ENCODE results near the gene EIF4G3. TPM values are rescaled to one million over a fixed set of nuclear protein-coding genes. Genes with fewer than 3 reads are reported as not detected.
A peak's percentile ranks its signal among the peaks of the same experiment; 100 is the strongest.

Gene EIF4G3
- total RNA-seq, 1 experiment from 2014 or later, result 87.6 TPM

GRCh38 chr1:20983297-20983889, 193.3 kb downstream of the EIF4G3 start:
- TF ChIP-seq CTCF (IDR thresholded peaks at IDR 0.05; ENCODE audit: unreplicated experiment), result peak; percentile 6
- POLR2A ChIA-PET, result no interaction called here
- intact Hi-C loops (cut with micrococcal nuclease), result no loop called here
- CTCF ChIA-PET, result interaction anchor here (1.1 kb wide), 1 partner anchor 8 kb away, joined by 4 read pairs; no protein-coding TSS in a partner anchor
- H3K27me3 Mint-ChIP-seq (ENCODE audit: insufficient read depth, unreplicated experiment), result no peaks in the 10 kb centered on the region
- H3K4me3 Mint-ChIP-seq (ENCODE audit: unreplicated experiment), result no peak overlapping the region
- DNase-seq (ENCODE audit: unreplicated experiment), result peak; percentile 11
- H3K4me1 Mint-ChIP-seq (ENCODE audit: insufficient read depth, unreplicated experiment), result peaks cover 5% of the 10 kb centered on the region
- peaks cover 17% of the 10 kb centered on the region for H3K36me3 Mint-ChIP-seq (ENCODE audit: insufficient read depth, unreplicated experiment)
- no peaks in the 10 kb centered on the region for H3K9me3 Mint-ChIP-seq (ENCODE audit: unreplicated experiment)
- no TSS peak for BruUV-seq (replicated peaks)
- H3K27ac Mint-ChIP-seq (ENCODE audit: low read depth, unreplicated experiment), result no peak overlapping the region

GRCh38 chr1:20982316-20982715, 194.4 kb downstream of the EIF4G3 start:
- DNase-seq (ENCODE audit: unreplicated experiment), result no peak
- no peak overlapping the region for H3K27ac Mint-ChIP-seq (ENCODE audit: low read depth, unreplicated experiment)

DNA sequence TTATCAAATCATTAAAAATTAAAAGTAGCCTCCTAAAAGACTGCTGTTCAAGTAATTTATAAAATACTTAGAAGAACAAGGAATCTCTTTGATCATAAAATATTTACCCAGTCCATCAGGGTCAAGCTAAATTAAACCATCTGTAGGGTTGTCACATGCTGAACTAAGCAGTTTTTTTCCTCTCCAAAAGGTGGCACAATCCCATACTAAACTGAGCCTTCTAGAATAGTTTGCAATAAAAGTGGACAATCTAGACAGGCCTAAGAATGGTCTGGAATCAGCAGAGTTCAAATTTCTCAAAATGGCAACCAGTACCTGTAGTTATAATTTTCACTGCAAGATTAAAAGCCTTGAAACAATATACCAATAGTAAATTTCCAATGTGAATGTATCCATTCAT, 194.8 kb downstream of the EIF4G3 start:
- BruUV-seq (replicated peaks), result no TSS peak
- Mint-ChIP-seq H3K36me3 (ENCODE audit: insufficient read depth, unreplicated experiment) (peaks cover 12% of the 10 kb centered on the region), H3K9me3 (ENCODE audit: unreplicated experiment) (no peaks in the 10 kb centered on the region), H3K27ac (ENCODE audit: low read depth, unreplicated experiment) (no peak overlapping the region), H3K4me3 (ENCODE audit: unreplicated experiment) (no peak overlapping the region), H3K27me3 (ENCODE audit: insufficient read depth, unreplicated experiment) (no peaks in the 10 kb centered on the region), H3K4me1 (ENCODE audit: insufficient read depth, unreplicated experiment) (peaks cover 5% of the 10 kb centered on the region)
- ChIA-PET POLR2A (interaction anchor here (1.1 to 1.9 kb wide), 3 partner anchors 10 to 213 kb away, joined by 4 to 9 read pairs (median 4); no protein-coding TSS in a partner anchor), CTCF (interaction anchor here (0.6 to 3.8 kb wide), 4 partner anchors 16 to 213 kb away, joined by 3 to 18 read pairs (median 4); no protein-coding TSS in a partner anchor)
- intact Hi-C loops (cut with micrococcal nuclease), result loop anchor here (1.0 kb wide), 1 partner anchor 213 kb away; no protein-coding TSS in a partner anchor
- no peak for TF ChIP-seq CTCF (IDR thresholded peaks at IDR 0.05; ENCODE audit: unreplicated experiment)
- peak; percentile 40 for DNase-seq (ENCODE audit: unreplicated experiment)

More at GRCh38 chr1:20982316-20982715, 194.4 kb downstream of the EIF4G3 start:
- CTCF ChIA-PET, result interaction anchor here (0.5 to 3.8 kb wide), 5 partner anchors 9 to 213 kb away, joined by 3 to 18 read pairs (median 4); no protein-coding TSS in a partner anchor
- BruUV-seq (replicated peaks), result no TSS peak
- Mint-ChIP-seq H3K4me1 (ENCODE audit: insufficient read depth, unreplicated experiment) (peaks cover 5% of the 10 kb centered on the region), H3K36me3 (ENCODE audit: insufficient read depth, unreplicated experiment) (peaks cover 16% of the 10 kb centered on the region), H3K27me3 (ENCODE audit: insufficient read depth, unreplicated experiment) (no peaks in the 10 kb centered on the region), H3K4me3 (ENCODE audit: unreplicated experiment) (no peak overlapping the region), H3K9me3 (ENCODE audit: unreplicated experiment) (no peaks in the 10 kb centered on the region)
- POLR2A ChIA-PET, result interaction anchor here (1.1 to 1.9 kb wide), 3 partner anchors 10 to 213 kb away, joined by 4 to 9 read pairs (median 4); no protein-coding TSS in a partner anchor
- TF ChIP-seq CTCF (IDR thresholded peaks at IDR 0.05; ENCODE audit: unreplicated experiment), result no peak
- intact Hi-C loops (cut with micrococcal nuclease), result loop anchor here (1.0 kb wide), 1 partner anchor 213 kb away; no protein-coding TSS in a partner anchor

DNA sequence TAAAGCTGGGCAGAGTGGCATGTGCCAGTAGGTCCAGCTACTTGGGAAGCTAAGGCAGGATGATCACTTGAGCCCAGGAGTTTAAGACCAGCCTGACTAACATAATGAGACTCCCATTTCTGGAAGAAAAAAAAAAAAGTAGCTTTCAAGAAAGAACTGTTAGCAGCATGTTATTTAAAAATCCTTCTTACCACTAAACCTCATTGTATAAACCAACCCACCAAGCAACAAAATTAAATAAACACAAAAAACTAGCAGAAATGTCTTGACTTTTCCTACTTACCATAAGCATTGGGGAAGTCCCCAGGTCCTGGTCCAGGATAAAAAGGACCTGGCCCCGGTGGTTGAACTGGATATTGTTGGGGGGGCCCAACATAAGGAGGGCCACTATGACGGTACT, 196.6 kb downstream of the EIF4G3 start:
- H3K9me3 Mint-ChIP-seq (ENCODE audit: unreplicated experiment), result no peaks in the 10 kb centered on the region
- no peak for DNase-seq (ENCODE audit: unreplicated experiment)
- no peaks in the 10 kb centered on the region for H3K27me3 Mint-ChIP-seq (ENCODE audit: insufficient read depth, unreplicated experiment)
- no peak overlapping the region for H3K27ac Mint-ChIP-seq (ENCODE audit: low read depth, unreplicated experiment)
- intact Hi-C loops (cut with micrococcal nuclease), result no loop called here
- no peak overlapping the region for H3K4me3 Mint-ChIP-seq (ENCODE audit: unreplicated experiment)
- peaks cover 7% of the 10 kb centered on the region for H3K36me3 Mint-ChIP-seq (ENCODE audit: insufficient read depth, unreplicated experiment)
- peaks cover 5% of the 10 kb centered on the region for H3K4me1 Mint-ChIP-seq (ENCODE audit: insufficient read depth, unreplicated experiment)
- ChIA-PET CTCF (interaction anchor here (1.2 to 3.8 kb wide), 5 partner anchors 8 to 283 kb away, joined by 3 to 18 read pairs (median 5); no protein-coding TSS in a partner anchor), POLR2A (interaction anchor here (0.7 to 1.7 kb wide), 4 partner anchors 12 to 213 kb away, joined by 3 to 4 read pairs (median 3); partner anchors contain the start of gene HP1BP3)
- no TSS peak for BruUV-seq (replicated peaks)
- no peak for TF ChIP-seq CTCF (IDR thresholded peaks at IDR 0.05; ENCODE audit: unreplicated experiment)

Data from MCF 10A (cell line).